ENCODE results near the gene MOG. TPM values are rescaled to one million over a fixed set of nuclear protein-coding genes. Genes with fewer than 3 reads are reported as not detected.
A peak's percentile ranks its signal among the peaks of the same experiment; 100 is the strongest.

MOG gene
- polyA plus RNA-seq, 1 of the 3 experiments (the other 2 are of a cell fraction): not detected

- Histone ChIP-seq H2AFZ (ENCODE audit: low read depth) (no peak overlapping the region), H3K4me2 (no peak overlapping the region), H3K9ac (no peak overlapping the region), H3K27me3 (ENCODE audit: insufficient read depth) (peaks cover 30% of the 10 kb centered on the region; the same call in 1 of the 2 replicates), H4K20me1 (ENCODE audit: insufficient read depth) (no peaks in the 10 kb centered on the region), H3K79me2 (ENCODE audit: insufficient read depth) (no peaks in the 10 kb centered on the region), H3F3A (replicated peaks; ENCODE audit: insufficient read depth) (no peaks in the 10 kb centered on the region), H3K9me2 (no peaks in the 10 kb centered on the region), H3K36me3 (replicated peaks in 1 of 2; ENCODE audit: control insufficient read depth in 1 of 2, insufficient read depth in 2 of 2, low read length in 1 of 2) (no peaks in the 10 kb centered on the region), H3K4me3 (ENCODE audit: low read depth in 2 of 2, low read length in 1 of 2) (no peak overlapping the region), H3K9me3 (no peaks in the 10 kb centered on the region), H3K4me1 (ENCODE audit: control insufficient read depth in 1 of 2, insufficient read depth in 2 of 2, low read depth in 1 of 2, low read length in 1 of 2) (no peaks in the 10 kb centered on the region), H3K27ac (ENCODE audit: low read depth in 2 of 2, low read length in 1 of 2) (no peak overlapping the region)
- CTCF ChIA-PET: interaction anchor here (0.9 to 1.4 kb wide), 7 partner anchors 14 to 122 kb away, joined by 3 to 6 read pairs (median 4); no protein-coding TSS in a partner anchor
- no peak for TF ChIP-seq USF2 (IDR thresholded peaks at IDR 0.05; ENCODE audit: borderline replicate concordance, low read depth, low read length)
- no peak for TF ChIP-seq EZH2phosphoT487 (IDR thresholded peaks at IDR 0.05; ENCODE audit: borderline replicate concordance, low read depth)
- peak; percentile 36; the same call in 1 of the 2 replicates for TF ChIP-seq RAD21 (IDR thresholded peaks at IDR 0.05; ENCODE audit: low read length)
- TF ChIP-seq CTCF (IDR thresholded peaks at IDR 0.05): peak; percentile 61
- peak; percentile 71 for DNase-seq
- WGBS (ENCODE audit: low lambda C conversion rate): 9% methylated on average over 17 of the region's 17 CpGs
- POLR2A ChIA-PET: no interaction called here
Measured at GRCh38 chr6:29702519-29703103, 45.7 kb downstream of the MOG start.

- peak; percentile 53 for TF ChIP-seq SMC3 (IDR thresholded peaks at IDR 0.05; ENCODE audit: low read depth, low read length)
- no peak for TF ChIP-seq PBX3 (IDR thresholded peaks at IDR 0.05)
- TF ChIP-seq CTCF (IDR thresholded peaks at IDR 0.05): peak; percentile 64
- TF ChIP-seq RAD21 (IDR thresholded peaks at IDR 0.05; ENCODE audit: low read length): peak; percentile 71
- H3K27ac ChIP-seq (ENCODE audit: low read depth in 2 of 2, low read length in 1 of 2): no peak overlapping the region
Measured at GRCh38 chr6:29705389-29706231, 48.7 kb downstream of the MOG start.

More at GRCh38 chr6:29705389-29706231, 48.7 kb downstream of the MOG start:
- H3K4me2 ChIP-seq: no peak overlapping the region
- H3K9me3 ChIP-seq: no peaks in the 10 kb centered on the region
- peaks cover 52% of the 10 kb centered on the region; the same call in 1 of the 2 replicates for H3K27me3 ChIP-seq (ENCODE audit: insufficient read depth)
- ChIA-PET POLR2A (no interaction called here), CTCF (interaction anchor here (0.7 to 2.1 kb wide), 9 partner anchors 11 to 334 kb away, joined by 3 to 7 read pairs (median 4); no protein-coding TSS in a partner anchor)
- peak overlapping the region in 1 of 2 experiments; percentile 21; a peak in 1 of 4 replicates for H3K4me3 ChIP-seq (ENCODE audit: low read depth in 2 of 2, low read length in 1 of 2)
- no peak overlapping the region for H3K9ac ChIP-seq
- H3K36me3 ChIP-seq (replicated peaks in 1 of 2; ENCODE audit: control insufficient read depth in 1 of 2, insufficient read depth in 2 of 2, low read length in 1 of 2): no peaks in the 10 kb centered on the region
- H4K20me1 ChIP-seq (ENCODE audit: insufficient read depth): no peaks in the 10 kb centered on the region
- no peaks in the 10 kb centered on the region for H3K9me2 ChIP-seq
- no peaks in the 10 kb centered on the region for H3F3A ChIP-seq (replicated peaks; ENCODE audit: insufficient read depth)
- H3K79me2 ChIP-seq (ENCODE audit: insufficient read depth): no peaks in the 10 kb centered on the region
- 14% methylated on average over 10 of the region's 10 CpGs for WGBS (ENCODE audit: low lambda C conversion rate)
- peak; percentile 61 for DNase-seq
- H2AFZ ChIP-seq (ENCODE audit: low read depth): no peak overlapping the region
- no peaks in the 10 kb centered on the region for H3K4me1 ChIP-seq (ENCODE audit: control insufficient read depth in 1 of 2, insufficient read depth in 2 of 2, low read depth in 1 of 2, low read length in 1 of 2)

Measured in SK-N-SH (cell line).